NB4 (cell line): Measurements from ENCODE around the gene SPATA13.
"Not testable (repeated sequence)": the region's sequence is repeated elsewhere in the genome, so short reads cannot be mapped to it uniquely, and the experiment has no call there.

Source experiments
- CTCF ChIP-seq: IDR thresholded peaks from one replicate; pipeline ENCODE4 v1.5.1; 2012; ENCODE audit warnings: low read depth, low read length
- MAX ChIP-seq: IDR thresholded peaks from 2 replicates; pipeline ENCODE4 v1.6.1; 2011; ENCODE audit warnings: low read depth, low read length
- POLR2A ChIP-seq: IDR thresholded peaks from 2 replicates; pipeline ENCODE4 v1.6.1; 2011; ENCODE audit warnings: mild to moderate bottlenecking; ENCODE audit not compliant: insufficient read length; ENCODE audit errors: extremely low read depth

GRCh38 chr13:24319641-24320040, 159.1 kb downstream of the SPATA13 start:
- not testable (repeated sequence) for TF ChIP-seq MAX, CTCF, POLR2A
